ENCODE results near the gene NBDY.
"Not testable (repeated sequence)": the region's sequence is repeated elsewhere in the genome, so short reads cannot be mapped to it uniquely, and the experiment has no call there.

The NBDY gene

DNA sequence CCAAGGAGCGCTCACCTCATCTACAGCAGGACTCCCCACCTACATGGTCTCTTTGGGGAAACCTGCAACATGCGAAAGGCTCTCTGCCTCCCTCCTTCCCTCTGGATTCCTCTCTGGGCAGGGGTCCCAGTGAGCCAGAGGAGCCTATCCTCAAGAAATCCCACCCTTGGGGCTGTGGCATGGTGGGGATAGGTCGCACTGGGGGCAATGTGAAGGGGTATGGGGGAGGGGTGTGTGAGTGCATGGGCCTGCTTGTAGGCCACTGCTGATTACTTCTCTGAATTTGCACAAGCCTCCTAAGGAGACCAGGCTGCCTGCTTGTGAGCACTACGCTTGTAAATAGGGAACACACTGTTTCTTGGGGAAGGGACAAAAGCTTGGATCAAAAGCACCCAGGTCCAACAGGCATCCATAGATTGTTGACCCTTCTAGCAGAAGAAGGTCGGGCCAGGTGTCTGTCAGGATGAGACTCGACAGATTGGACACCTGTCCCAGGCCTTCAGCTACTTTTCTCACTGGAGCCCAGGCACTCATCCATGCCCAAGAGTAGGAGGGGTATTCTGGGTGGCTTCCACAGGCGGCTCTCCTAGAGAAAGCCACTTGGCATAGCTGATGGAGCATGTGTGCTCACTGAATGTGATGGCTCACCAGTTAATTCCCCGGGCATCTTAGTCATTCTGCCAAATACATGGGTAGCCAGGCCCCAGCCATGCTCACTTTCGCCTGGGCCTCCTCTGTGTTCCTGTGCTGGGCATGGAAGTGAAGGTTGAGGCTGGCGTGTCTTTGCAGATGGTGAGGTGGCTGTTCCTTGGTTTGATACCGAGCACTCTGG, 75.0 kb downstream of the NBDY start:
- DNase-seq, result no peak

DNA sequence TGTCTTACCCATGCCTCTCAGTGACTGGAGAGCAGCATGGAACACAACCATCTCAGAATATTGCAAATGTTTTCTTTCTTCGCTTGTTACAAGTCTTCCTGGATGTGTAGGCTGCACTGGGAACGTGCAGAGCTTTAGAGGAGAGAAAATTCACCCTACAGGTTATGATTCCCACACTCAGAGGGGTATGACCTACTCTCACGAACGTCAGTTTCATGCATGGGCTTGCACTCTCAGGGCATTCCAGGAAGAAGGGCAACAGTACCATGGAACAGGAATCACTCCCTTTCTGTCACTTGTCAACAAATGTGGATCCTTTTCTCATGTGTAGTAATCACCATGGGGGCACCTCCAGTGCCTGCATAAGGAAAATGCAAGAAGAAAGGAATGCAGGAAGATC, 75.8 kb downstream of the NBDY start:
- no peak for DNase-seq

DNA sequence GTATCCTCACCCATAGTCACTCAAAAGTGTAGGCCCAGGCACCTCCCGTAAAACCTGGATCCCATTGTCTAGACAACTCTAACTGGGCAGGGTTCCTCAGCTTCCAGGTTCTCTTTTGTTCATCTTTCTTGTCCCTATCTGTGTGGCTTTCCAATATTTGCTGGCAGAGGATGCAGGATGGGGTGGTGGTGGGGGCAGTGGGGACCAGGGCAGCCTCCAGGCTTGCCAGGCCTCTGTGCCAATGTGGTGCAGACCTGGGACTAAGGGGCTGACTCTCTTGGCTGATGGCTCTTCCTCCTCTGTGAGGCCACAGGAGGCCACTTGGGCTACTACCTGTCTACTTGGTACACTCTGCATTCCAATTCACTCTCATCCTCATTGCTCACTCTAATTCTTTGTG, 76.4 kb downstream of the NBDY start:
- no peak for DNase-seq

DNA sequence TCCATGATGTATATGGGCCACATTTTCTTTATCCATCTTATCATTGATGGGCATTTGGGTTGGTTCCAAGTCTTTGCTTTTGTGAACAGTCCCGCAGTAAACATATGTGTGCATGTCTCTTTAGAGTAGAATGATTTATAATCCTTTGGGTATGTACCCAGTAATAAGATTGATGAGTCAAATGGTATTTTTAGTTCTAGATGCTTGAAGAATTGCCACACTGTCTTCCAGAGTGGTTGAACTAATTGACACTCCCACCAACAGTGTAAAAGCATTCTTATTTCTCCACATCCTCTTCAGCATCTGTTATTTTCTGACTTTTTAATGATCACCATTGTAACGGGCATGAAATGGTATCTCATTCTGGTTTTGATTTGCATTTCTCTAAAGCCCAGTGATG, 77.1 kb downstream of the NBDY start:
- DNase-seq, result not testable (repeated sequence)

DNA sequence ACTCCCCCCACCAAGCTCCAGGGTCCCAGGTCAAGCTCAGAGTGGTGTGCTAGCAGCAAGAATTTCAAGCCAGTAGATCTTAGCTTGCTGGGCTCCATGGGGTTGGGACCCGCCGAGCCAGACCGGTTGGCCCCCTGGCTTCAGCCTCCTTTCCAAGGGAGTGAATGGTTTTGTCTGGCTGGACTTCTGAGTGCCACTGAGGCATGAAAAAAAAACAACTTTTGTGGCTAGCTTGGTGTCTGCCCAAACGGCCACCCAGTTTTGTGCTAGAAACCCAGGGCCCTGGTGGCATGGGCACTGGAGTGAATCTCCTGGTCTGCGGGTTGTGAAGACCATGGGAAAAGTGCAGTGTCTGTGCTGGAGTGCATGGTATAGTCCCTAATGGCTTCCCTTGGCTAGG, 82.6 kb downstream of the NBDY start:
- DNase-seq, result no peak

DNA sequence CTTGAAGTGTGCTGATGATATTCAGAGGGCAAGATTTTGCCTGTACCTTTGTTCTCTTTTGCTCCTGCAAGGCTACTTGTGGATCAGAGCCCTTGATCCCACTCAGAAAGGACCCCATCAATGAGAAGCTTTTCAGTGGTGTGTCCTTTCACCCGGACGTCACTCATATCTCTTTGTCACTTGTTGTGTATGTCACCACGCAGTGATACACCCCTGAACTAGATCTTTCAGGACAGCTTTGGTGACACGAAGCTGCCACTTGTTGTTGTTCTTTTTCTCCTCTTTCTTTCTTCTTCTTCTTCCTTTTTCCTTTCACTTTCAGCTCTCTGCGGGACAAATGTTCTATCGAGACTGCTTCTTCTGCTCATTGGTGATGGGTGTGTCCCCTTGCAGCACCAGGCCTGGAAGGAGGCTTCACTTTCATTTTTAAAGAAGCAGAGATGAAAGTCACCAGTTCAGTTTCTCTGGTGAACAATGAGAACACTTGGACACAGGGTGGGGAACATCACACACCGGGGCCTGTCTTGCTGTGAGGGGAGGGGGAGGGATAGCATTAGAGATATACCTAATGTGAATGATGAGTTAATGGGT, 83.6 kb downstream of the NBDY start:
- DNase-seq, result no peak

DNA sequence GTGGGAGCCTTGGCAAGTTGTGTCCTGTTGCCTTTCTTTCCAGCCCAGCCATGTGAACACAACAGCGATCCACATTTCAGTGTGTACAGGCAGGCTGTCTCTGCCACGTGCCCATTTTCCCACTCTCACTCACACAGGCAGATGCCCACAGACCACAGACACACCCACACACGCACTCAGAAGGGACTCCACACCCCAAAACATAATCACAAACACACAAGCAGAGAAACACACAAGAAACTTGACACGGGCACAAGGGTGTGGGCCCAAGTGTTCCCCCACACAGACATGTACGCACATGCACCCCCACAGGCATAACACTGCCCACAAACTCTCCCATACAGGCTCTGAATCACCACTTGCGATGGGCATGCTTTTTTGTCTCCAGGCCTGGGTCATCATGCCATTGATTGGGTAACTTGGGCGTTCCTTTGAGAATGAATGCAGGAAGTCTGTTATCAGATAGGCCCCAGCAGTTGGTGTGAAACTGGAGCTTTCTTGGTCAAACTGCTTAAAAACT, 84.3 kb downstream of the NBDY start:
- no peak for DNase-seq

DNA sequence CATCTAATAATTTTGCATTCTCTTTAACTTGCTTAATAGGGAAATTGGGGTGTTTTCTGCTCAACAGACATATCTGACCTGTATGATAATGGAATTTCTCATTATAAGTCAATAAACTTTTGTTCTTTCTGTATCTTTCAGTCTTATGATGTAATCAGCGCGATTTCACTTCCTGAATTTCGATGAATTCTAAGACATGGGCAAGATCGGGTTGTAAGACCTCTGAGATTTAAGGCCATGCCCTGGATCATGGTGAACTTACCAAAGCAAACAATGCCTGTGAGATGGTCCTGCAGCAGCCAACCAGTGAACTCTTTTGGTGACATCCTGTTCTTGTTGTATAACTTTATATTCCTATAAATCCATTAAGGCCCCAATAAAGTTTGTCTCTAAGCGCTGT, 88.1 kb downstream of the NBDY start:
- no peak for DNase-seq

DNA sequence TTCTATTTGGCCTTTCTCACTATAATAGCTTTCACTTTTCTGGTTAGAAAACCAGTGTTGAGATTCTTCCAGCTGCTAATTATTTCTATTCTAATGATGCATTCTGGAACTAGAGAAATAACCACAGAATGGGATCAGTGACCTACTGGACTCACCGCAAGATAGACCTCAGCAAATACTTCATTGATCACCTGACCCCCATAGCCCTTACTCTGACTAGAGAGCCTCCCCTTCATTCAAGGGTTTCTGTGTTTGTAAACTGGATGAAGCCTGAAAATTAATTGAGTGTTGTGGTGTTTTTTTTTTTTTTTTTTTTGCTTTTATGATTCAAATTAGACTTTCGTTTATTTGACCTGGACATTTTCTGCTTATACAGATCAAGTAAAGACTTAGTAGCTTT, 97.0 kb downstream of the NBDY start:
- no peak for DNase-seq

DNA sequence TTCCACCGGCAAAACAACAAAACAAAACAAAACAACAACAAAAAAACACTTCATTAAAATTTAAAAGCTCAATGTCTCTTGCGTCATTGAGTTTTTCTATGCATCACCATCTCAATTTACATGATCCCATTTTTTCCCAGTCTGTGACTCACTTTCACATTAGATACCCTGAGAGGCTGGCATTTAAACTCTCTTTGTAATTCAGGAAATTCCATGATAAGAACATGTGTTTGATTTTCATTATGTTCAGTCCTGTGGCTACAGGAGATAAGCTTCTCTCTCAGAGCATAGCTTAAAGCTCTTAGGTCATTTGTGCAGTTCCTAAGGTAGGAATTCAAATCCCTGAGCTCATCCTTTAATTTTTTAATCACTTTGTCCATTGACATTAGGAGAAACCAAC, 104.6 kb downstream of the NBDY start:
- DNase-seq, result no peak

DNA sequence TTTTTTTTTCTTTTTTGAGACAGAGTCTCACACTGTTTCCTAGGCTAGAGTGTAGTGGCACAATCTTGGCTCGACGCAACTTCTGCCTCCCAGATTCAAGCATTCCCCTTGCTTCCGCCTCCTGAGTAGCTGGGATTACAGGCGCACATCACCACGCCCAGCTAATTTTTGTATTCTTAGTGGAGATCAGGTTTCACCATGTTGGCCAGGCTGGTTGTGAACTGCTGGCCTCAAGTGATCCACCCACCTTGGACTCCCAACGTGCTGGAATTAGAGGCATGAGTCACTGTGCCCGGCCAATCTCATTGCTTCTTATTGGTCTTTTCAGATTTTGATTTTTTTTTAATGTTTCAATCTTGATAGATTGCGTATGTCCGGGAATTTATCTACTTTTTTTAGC, 124.4 kb downstream of the NBDY start:
- no peak for DNase-seq

DNA sequence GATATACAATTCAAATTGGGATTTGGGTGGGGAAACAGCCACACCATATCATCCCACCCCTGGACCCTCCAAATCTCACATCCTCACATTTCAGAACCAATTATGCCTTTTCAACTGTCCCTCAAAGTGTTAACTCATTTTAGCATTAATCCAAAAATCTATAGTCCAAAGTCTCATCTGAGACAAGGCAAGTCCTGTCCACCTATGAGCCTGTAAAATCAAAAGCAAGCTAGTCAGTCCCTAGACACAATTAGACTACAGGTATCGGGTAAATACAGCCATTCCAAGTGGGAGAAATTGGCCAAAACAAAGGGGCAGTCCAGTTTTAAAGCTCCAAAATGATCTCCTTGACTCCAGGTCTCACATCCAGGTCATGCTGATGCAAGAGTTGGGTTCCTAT, 128.0 kb downstream of the NBDY start:
- no peak for DNase-seq

DNA sequence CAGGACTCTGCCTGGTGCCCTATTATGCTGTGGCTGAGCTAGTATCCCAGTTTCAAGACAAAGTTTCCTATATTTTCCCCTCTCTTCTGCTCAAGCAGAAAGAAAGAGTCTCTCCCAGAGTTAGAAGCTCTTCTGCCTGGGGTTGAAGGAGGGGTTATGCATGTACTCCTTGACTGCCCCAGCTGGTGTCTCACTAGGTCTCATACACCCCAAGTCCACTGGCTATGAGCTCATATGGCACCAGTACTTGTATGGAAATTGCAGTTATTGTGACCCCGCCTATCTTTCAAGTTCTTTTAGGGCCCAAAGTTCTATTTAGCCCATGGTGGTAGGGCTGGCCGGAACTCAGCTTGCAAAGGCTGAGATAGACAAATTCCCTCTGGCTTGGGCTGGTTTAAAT, 131.8 kb downstream of the NBDY start:
- DNase-seq, result no peak
